H9 (cell line): Measurements from ENCODE around the gene IQGAP2. TPM values are rescaled to one million over a fixed set of nuclear protein-coding genes. Genes with fewer than 3 reads are reported as not detected.

Experiments used
- DNase-seq: peaks from one replicate; pipeline ENCODE4 v3.0.0-alpha.2; 2017
- H2AFZ ChIP-seq: one replicate; pipeline ENCODE4 v1.6.1; 2013; ENCODE audit warnings: mild to moderate bottlenecking, low read length, control low read depth, moderate library complexity
- H2AK5ac ChIP-seq: 2 replicates; pipeline ENCODE4 v1.6.1; 2013; ENCODE audit warnings: low read length, control low read depth, mixed read lengths; ENCODE audit not compliant: insufficient read length
- H2BK120ac ChIP-seq: one replicate; pipeline ENCODE4 v1.6.1; 2013; ENCODE audit warnings: low read depth, mild to moderate bottlenecking, low read length, control low read depth, inconsistent platforms; ENCODE audit not compliant: poor library complexity, severe bottlenecking
- H2BK12ac ChIP-seq: 2 replicates; pipeline ENCODE4 v1.6.1; 2013; ENCODE audit warnings: low read length, control low read depth, mixed read lengths, low read depth; ENCODE audit not compliant: insufficient read length
- H2BK15ac ChIP-seq: 2 replicates; pipeline ENCODE4 v1.6.1; 2013; ENCODE audit warnings: low read depth, low read length, control low read depth
- H2BK20ac ChIP-seq: one replicate; pipeline ENCODE4 v1.6.1; 2013; ENCODE audit warnings: low read depth, mild to moderate bottlenecking, low read length, control low read depth, inconsistent platforms; ENCODE audit not compliant: poor library complexity, severe bottlenecking
- H2BK5ac ChIP-seq: 2 replicates; pipeline ENCODE4 v1.6.1; 2013; ENCODE audit warnings: low read length, control low read depth, mixed read lengths; ENCODE audit not compliant: insufficient read length
- H3K14ac ChIP-seq: 2 replicates; pipeline ENCODE4 v1.6.1; 2013; ENCODE audit warnings: low read length, control low read depth; ENCODE audit not compliant: insufficient read depth
- H3K18ac ChIP-seq: 2 replicates; pipeline ENCODE4 v1.6.1; 2013; ENCODE audit warnings: low read depth, mild to moderate bottlenecking, mixed read lengths, low read length, control low read depth; ENCODE audit not compliant: insufficient read length
- H3K23ac ChIP-seq: 2 replicates; pipeline ENCODE4 v1.6.1; 2013; ENCODE audit warnings: low read length, control low read depth, mixed read lengths, low read depth; ENCODE audit not compliant: insufficient read length
- H3K23me2 ChIP-seq: 2 replicates; pipeline ENCODE4 v1.6.1; 2013; ENCODE audit warnings: low read depth, mild to moderate bottlenecking, mixed read lengths, low read length, control low read depth; ENCODE audit not compliant: insufficient read length, poor library complexity, severe bottlenecking
- H3K27ac ChIP-seq: 2 replicates; pipeline ENCODE4 v1.5.1; 2013; ENCODE audit warnings: low read length, control low read depth, mixed read lengths, low read depth; ENCODE audit not compliant: insufficient read length
- H3K27me3 ChIP-seq: 2 replicates; pipeline ENCODE4 v1.6.1; 2013; ENCODE audit warnings: low read length, control low read depth, inconsistent platforms; ENCODE audit not compliant: insufficient read depth
- H3K4ac ChIP-seq: 2 replicates; pipeline ENCODE4 v1.6.1; 2013; ENCODE audit warnings: low read depth, mild to moderate bottlenecking, control low read depth, inconsistent platforms, low read length, moderate library complexity
- H3K4me1 ChIP-seq: 2 replicates; pipeline ENCODE4 v1.6.1; 2013; ENCODE audit warnings: low read length, control low read depth, inconsistent platforms; ENCODE audit not compliant: insufficient read depth
- H3K4me2 ChIP-seq: 2 replicates; pipeline ENCODE4 v1.6.1; 2013; ENCODE audit warnings: low read length, control low read depth, mixed read lengths; ENCODE audit not compliant: insufficient read length, insufficient read depth
- H3K56ac ChIP-seq: 2 replicates; pipeline ENCODE4 v1.6.1; 2013; ENCODE audit warnings: low read depth, mild to moderate bottlenecking, mixed read lengths, low read length, control low read depth; ENCODE audit not compliant: insufficient read length
- H3K79me1 ChIP-seq: 2 replicates; pipeline ENCODE4 v1.6.1; 2013; ENCODE audit warnings: low read depth, mild to moderate bottlenecking, moderate library complexity, low read length, control low read depth, inconsistent platforms; ENCODE audit not compliant: insufficient read depth, poor library complexity, severe bottlenecking
- H3K79me2 ChIP-seq: 2 replicates; pipeline ENCODE4 v1.6.1; 2013; ENCODE audit warnings: low read length, control low read depth, inconsistent platforms; ENCODE audit not compliant: insufficient read depth
- H3K9ac ChIP-seq: 2 replicates; pipeline ENCODE4 v1.6.1; 2013; ENCODE audit warnings: low read length, control low read depth, mixed read lengths; ENCODE audit not compliant: insufficient read length; ENCODE audit errors: extremely low read depth
- H3K9me3 ChIP-seq: one replicate; pipeline ENCODE4 v1.6.1; 2013; ENCODE audit warnings: low read depth, low read length, inconsistent platforms; ENCODE audit not compliant: control insufficient read depth
- H3T11ph ChIP-seq: one replicate; pipeline ENCODE4 v1.6.1; 2013; ENCODE audit warnings: mild to moderate bottlenecking, low read length, control low read depth, inconsistent platforms
- H4K20me1 ChIP-seq: one replicate; pipeline ENCODE4 v1.6.1; 2013; ENCODE audit not compliant: control insufficient read depth, insufficient read length, insufficient read depth
- H4K5ac ChIP-seq: 2 replicates; pipeline ENCODE4 v1.6.1; 2013; ENCODE audit warnings: low read depth, mild to moderate bottlenecking, mixed read lengths, low read length, control low read depth; ENCODE audit not compliant: insufficient read length
- H4K8ac ChIP-seq: replicated peaks from 2 replicates; pipeline ENCODE4 v1.6.1; 2013; ENCODE audit warnings: low read length, control low read depth, mixed read lengths, low read depth; ENCODE audit not compliant: insufficient read length
- H4K91ac ChIP-seq: 2 replicates; pipeline ENCODE4 v1.6.1; 2013; ENCODE audit warnings: low read depth, mild to moderate bottlenecking, moderate library complexity, mixed read lengths, low read length, control low read depth; ENCODE audit not compliant: insufficient read length
- H3K27ac Mint-ChIP-seq, 3 experiments: 2 replicates in 2 of 3; 3 replicates in 1 of 3; pipeline ENCODE4 v1.8.0; 2020 to 2021; ENCODE audit warnings: mixed read lengths in 3 of 3, mild to moderate bottlenecking in 1 of 3, moderate library complexity in 1 of 3
- H3K27me3 Mint-ChIP-seq: 2 replicates; pipeline ENCODE4 v1.8.0; 2021; ENCODE audit warnings: low read depth, mild to moderate bottlenecking, moderate library complexity, mixed read lengths
- H3K36me3 Mint-ChIP-seq, 3 experiments: 2 replicates in 2 of 3; 3 replicates in 1 of 3; pipeline ENCODE4 v1.8.0; 2020 to 2021; ENCODE audit warnings: low read depth in 3 of 3, mixed read lengths in 3 of 3; ENCODE audit not compliant: insufficient read depth in 1 of 3
- H3K4me1 Mint-ChIP-seq, 2 experiments: 2 replicates each; pipeline ENCODE4 v1.8.0; 2020; ENCODE audit warnings: mixed read lengths in 2 of 2
- H3K4me3 Mint-ChIP-seq, 2 experiments: 2 replicates in 1 of 2; 3 replicates in 1 of 2; pipeline ENCODE4 v1.8.0; 2020 to 2021; ENCODE audit warnings: mild to moderate bottlenecking in 2 of 2, mixed read lengths in 2 of 2, moderate library complexity in 1 of 2
- H3K9me3 Mint-ChIP-seq, 2 experiments: 2 replicates in 1 of 2; 3 replicates in 1 of 2; pipeline ENCODE4 v1.8.0; 2020; ENCODE audit warnings: mild to moderate bottlenecking in 2 of 2, mixed read lengths in 2 of 2, moderate library complexity in 1 of 2
- WGBS: extraction: QIAGEN DNeasy Blood & Tissue Kit; methylation state at CpG from one replicate; pipeline ENCODE4 v1.1.7; 2013; ENCODE audit warnings: missing lambda C conversion rate, low lambda C conversion rate, mixed read lengths; ENCODE audit not compliant: insufficient read length; ENCODE audit errors: extremely low coverage; 5-methylcytosine and 5-hydroxymethylcytosine counted together
- total RNA-seq: library from RNA; stranded (reverse); gene quantifications from 2 replicates; pipeline ENCODE4 v1.2.1, GENCODE V29; 2021
- TF ChIP-seq, protein P1 (sequence below): fragments of 200-600 bp; sonication (generic); conservative IDR thresholded peaks from 3 replicates; pipeline ENCODE4 v1.8.0; 2021; ENCODE audit warnings: antibody characterized with exemption, mild to moderate bottlenecking

IQGAP2 gene
- total RNA-seq, 1 experiment from 2014 or later, result 22.5 TPM

DNA sequence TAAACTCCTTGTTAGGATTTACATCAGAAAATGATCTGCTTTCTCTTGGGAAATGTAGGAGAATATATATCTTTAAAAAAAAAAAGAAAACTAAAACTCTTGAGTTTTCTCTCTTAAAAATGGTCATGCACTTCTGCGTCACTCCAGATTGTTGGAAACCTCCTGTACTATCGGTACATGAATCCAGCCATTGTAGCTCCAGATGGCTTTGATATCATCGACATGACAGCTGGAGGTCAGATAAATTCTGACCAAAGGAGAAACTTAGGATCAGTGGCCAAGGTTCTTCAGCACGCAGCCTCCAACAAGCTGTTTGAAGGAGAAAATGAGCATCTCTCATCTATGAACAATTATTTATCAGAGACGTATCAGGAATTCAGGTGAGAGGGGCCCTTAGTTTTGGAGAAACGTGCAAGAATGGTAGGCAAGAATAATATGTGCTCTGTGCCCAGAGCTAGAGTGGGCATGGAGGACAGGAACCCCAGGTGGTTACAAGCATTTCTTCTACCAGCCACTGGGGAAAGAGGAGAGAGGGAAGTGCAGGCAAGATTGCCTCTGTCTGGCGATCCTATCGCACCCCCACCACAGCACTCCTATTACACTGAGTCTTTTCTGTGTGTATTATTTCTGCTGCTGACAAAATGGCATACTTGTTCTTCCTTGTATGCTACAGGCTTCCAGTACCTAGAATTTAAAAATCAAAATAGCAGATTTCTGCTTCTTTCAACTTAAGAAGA lies 271.4 kb downstream of the IQGAP2 start:
- H3K27me3 ChIP-seq, result no peaks in the 10 kb centered on the region; the same call in 1 of the 2 replicates
- no peak overlapping the region for H2BK20ac ChIP-seq
- H4K91ac ChIP-seq, result no peak overlapping the region
- H3K79me2 ChIP-seq, result no peaks in the 10 kb centered on the region
- no peak overlapping the region for H2BK15ac ChIP-seq
- no peak for DNase-seq
- no peaks in the 10 kb centered on the region for H3K9me3 ChIP-seq
- no CpG with 5 or more reads among the region's 8 CpGs for WGBS
- TF ChIP-seq, protein P1, sequence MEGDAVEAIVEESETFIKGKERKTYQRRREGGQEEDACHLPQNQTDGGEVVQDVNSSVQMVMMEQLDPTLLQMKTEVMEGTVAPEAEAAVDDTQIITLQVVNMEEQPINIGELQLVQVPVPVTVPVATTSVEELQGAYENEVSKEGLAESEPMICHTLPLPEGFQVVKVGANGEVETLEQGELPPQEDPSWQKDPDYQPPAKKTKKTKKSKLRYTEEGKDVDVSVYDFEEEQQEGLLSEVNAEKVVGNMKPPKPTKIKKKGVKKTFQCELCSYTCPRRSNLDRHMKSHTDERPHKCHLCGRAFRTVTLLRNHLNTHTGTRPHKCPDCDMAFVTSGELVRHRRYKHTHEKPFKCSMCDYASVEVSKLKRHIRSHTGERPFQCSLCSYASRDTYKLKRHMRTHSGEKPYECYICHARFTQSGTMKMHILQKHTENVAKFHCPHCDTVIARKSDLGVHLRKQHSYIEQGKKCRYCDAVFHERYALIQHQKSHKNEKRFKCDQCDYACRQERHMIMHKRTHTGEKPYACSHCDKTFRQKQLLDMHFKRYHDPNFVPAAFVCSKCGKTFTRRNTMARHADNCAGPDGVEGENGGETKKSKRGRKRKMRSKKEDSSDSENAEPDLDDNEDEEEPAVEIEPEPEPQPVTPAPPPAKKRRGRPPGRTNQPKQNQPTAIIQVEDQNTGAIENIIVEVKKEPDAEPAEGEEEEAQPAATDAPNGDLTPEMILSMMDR, result no peak; the same call in 2 of the 3 replicates
- H3K4ac ChIP-seq, result no peak overlapping the region
- Mint-ChIP-seq H3K27ac (no peak overlapping the region), H3K9me3 (no peaks in the 10 kb centered on the region), H3K36me3 (peaks cover 0 to 8% (median 6%) of the 10 kb centered on the region in 3 experiments; a peak in 5 of 7 replicates), H3K4me1 (no peaks in the 10 kb centered on the region), H3K4me3 (no peak overlapping the region), H3K27me3 (no peaks in the 10 kb centered on the region; the same call in 1 of the 2 replicates)
- H3T11ph ChIP-seq, result no peak overlapping the region
- H4K8ac ChIP-seq, result no peak overlapping the region
- no peak overlapping the region for H3K27ac ChIP-seq
- no peak overlapping the region for H2BK120ac ChIP-seq
- H3K79me1 ChIP-seq, result no peaks in the 10 kb centered on the region
- H2AK5ac ChIP-seq, result no peak overlapping the region
- no peak overlapping the region for H2BK5ac ChIP-seq
- no peak overlapping the region for H3K56ac ChIP-seq
- no peak overlapping the region for H3K14ac ChIP-seq
- no peak overlapping the region for H3K4me2 ChIP-seq
- no peak overlapping the region for H2AFZ ChIP-seq
- no peak overlapping the region for H2BK12ac ChIP-seq
- H3K23ac ChIP-seq, result no peak overlapping the region
- H3K18ac ChIP-seq, result no peak overlapping the region
- H4K5ac ChIP-seq, result no peak overlapping the region
- no peak overlapping the region for H3K9ac ChIP-seq
- H3K23me2 ChIP-seq, result no peaks in the 10 kb centered on the region
- H4K20me1 ChIP-seq, result no peaks in the 10 kb centered on the region
- no peaks in the 10 kb centered on the region for H3K4me1 ChIP-seq
